Lung (tissue), 12 donors: Measurements from ENCODE around the gene ELAC2. TPM values are rescaled to one million over a fixed set of nuclear protein-coding genes. Genes with fewer than 3 reads are reported as not detected.

Experiments used
- ATAC-seq: fragments of 200-7000 bp; cut with Tn5 transposase; one replicate; pipeline ENCODE4 v1.9.1; 2020; ENCODE audit warnings: moderate number of reproducible peaks; ENCODE audit not compliant: insufficient read depth, low FRiP score
- DNase-seq, 3 donors: peaks; one replicate each; pipeline ENCODE4 v3.0.0-alpha.2; 2013 to 2017
- H3K27ac ChIP-seq, 2 donors: one replicate each; pipeline ENCODE4 v1.5.1; 2013; ENCODE audit warnings: mild to moderate bottlenecking in 2 of 2, moderate library complexity in 2 of 2, control low read depth in 1 of 2, inconsistent platforms in 1 of 2, low read depth in 1 of 2, low read length in 1 of 2
- H3K27me3 ChIP-seq, 3 donors: one replicate each; pipeline ENCODE4 v1.5.1; 2013; ENCODE audit warnings: low read length in 2 of 3; ENCODE audit not compliant: control insufficient read depth in 3 of 3, insufficient read depth in 3 of 3
- H3K36me3 ChIP-seq, 4 donors: one replicate each; pipeline ENCODE4 v1.5.1; 2013; ENCODE audit warnings: low read length in 4 of 4, mild to moderate bottlenecking in 1 of 4, moderate library complexity in 1 of 4; ENCODE audit not compliant: control insufficient read depth in 4 of 4, insufficient read depth in 4 of 4
- H3K4me1 ChIP-seq, 5 donors: one replicate each; pipeline ENCODE4 v1.5.1; 2013; ENCODE audit warnings: low read length in 5 of 5, mild to moderate bottlenecking in 2 of 5, moderate library complexity in 1 of 5; ENCODE audit not compliant: control insufficient read depth in 5 of 5, insufficient read depth in 5 of 5
- H3K4me3 ChIP-seq: one replicate; pipeline ENCODE4 v1.5.1; 2013; ENCODE audit warnings: mild to moderate bottlenecking, control low read depth, moderate library complexity
- H3K9ac ChIP-seq, 2 donors: one replicate each; pipeline ENCODE4 v1.5.1; 2013; ENCODE audit warnings: low read length in 2 of 2, control low read depth in 1 of 2; ENCODE audit not compliant: insufficient read depth in 1 of 2
- H3K9me3 ChIP-seq, 4 donors: one replicate each; pipeline ENCODE4 v1.5.1; 2013; ENCODE audit warnings: low read length in 3 of 4, mild to moderate bottlenecking in 1 of 4, moderate library complexity in 1 of 4; ENCODE audit not compliant: control insufficient read depth in 4 of 4, insufficient read depth in 3 of 4
- CTCF ChIP-seq: IDR thresholded peaks from 2 replicates; pipeline ENCODE4 v1.5.1; 2012; ENCODE audit warnings: mild to moderate bottlenecking; ENCODE audit errors: control extremely low read depth, extremely low read depth
- WGBS, 2 donors: extraction: QIAGEN DNeasy Blood & Tissue Kit; methylation state at CpG; one replicate each; pipeline ENCODE4 v1.1.7; 2013; 5-methylcytosine and 5-hydroxymethylcytosine counted together
- polyA plus RNA-seq, 2 donors: library from polyadenylated mRNA; stranded (reverse); fragments of 200-250 nt; gene quantifications; one replicate each; pipeline ENCODE4 v1.2.1, GENCODE V29; 2013
- total RNA-seq, 2 donors: library from RNA; depleted of rRNA in 1 of 2; stranded (reverse); fragments of >200 nt in 1 of 2; gene quantifications; one replicate each; pipeline ENCODE4 v1.2.1, GENCODE V29; 2014 to 2021
- donor health status: control.
- donor health status: control.
- donor health status: Bipolar disorder and iron deficiency.
- donor health status: healthy.
- donor health status: DM: yes; HTN: yes; CAD: no.

ELAC2 gene
- total and polyA plus RNA-seq, 4 donors: 24.1 to 76.4 (median 45.5) TPM

- H3K4me1 ChIP-seq: peaks cover 0 to under 1% (median 0%) of the 10 kb centered on the region in 5 donors
- 77 to 88% methylated on average over 7 of the region's 7 CpGs for WGBS, 2 donors
Observed at GRCh38 chr17:13010959-13011358, 6.9 kb downstream of the ELAC2 start.

GRCh38 chr17:13008461-13008860 is 9.4 kb downstream of the ELAC2 start:
- H3K9me3 ChIP-seq: no peaks in the 10 kb centered on the region
- no peak for DNase-seq
- H3K27me3 ChIP-seq: no peaks in the 10 kb centered on the region
- TF ChIP-seq CTCF: no peak
- WGBS, 2 donors: 96 to 100% methylated on average over 8 of the region's 8 CpGs
- H3K36me3 ChIP-seq: peaks cover 40 to 46% (median 44%) of the 10 kb centered on the region in 4 donors
- no peak overlapping the region for H3K9ac ChIP-seq
- H3K4me3 ChIP-seq: no peak overlapping the region
- no peaks in the 10 kb centered on the region for H3K4me1 ChIP-seq
- no peak for ATAC-seq
- H3K27ac ChIP-seq: no peak overlapping the region

More at GRCh38 chr17:13010959-13011358, 6.9 kb downstream of the ELAC2 start:
- H3K4me3 ChIP-seq: no peak overlapping the region
- no peaks in the 10 kb centered on the region for H3K27me3 ChIP-seq
- no peak overlapping the region for H3K9ac ChIP-seq
- no peak overlapping the region for H3K27ac ChIP-seq
- no peak for ATAC-seq
- H3K36me3 ChIP-seq: peaks cover 33 to 47% (median 45%) of the 10 kb centered on the region in 4 donors
- DNase-seq: no peak
- no peak for TF ChIP-seq CTCF
- H3K9me3 ChIP-seq: no peaks in the 10 kb centered on the region

GRCh38 chr17:13005530-13005929 is 12.3 kb downstream of the ELAC2 start:
- 93 to 97% methylated on average over 6 of the region's 6 CpGs for WGBS, 2 donors
- ATAC-seq (no peak), DNase-seq (no peak)
- TF ChIP-seq CTCF: no peak
- H3K36me3 ChIP-seq: peaks cover 27 to 50% (median 41%) of the 10 kb centered on the region in 4 donors
- H3K4me1 ChIP-seq: peaks cover 0 to 9% (median 0%) of the 10 kb centered on the region in 5 donors
- H3K4me3 ChIP-seq: no peak overlapping the region
- H3K27me3 ChIP-seq: no peaks in the 10 kb centered on the region
- H3K27ac ChIP-seq: no peak overlapping the region
- no peaks in the 10 kb centered on the region for H3K9me3 ChIP-seq
- no peak overlapping the region for H3K9ac ChIP-seq

- H3K9ac ChIP-seq: no peak overlapping the region
- peaks cover 0 to 9% (median 0%) of the 10 kb centered on the region in 5 donors for H3K4me1 ChIP-seq
- 80 to 84% methylated on average over 4 of the region's 4 CpGs for WGBS, 2 donors
- H3K27me3 ChIP-seq: no peaks in the 10 kb centered on the region
- TF ChIP-seq CTCF: no peak
- ATAC-seq: no peak
- H3K27ac ChIP-seq: no peak overlapping the region
- H3K36me3 ChIP-seq: peaks cover 28 to 56% (median 43%) of the 10 kb centered on the region in 4 donors
- no peaks in the 10 kb centered on the region for H3K9me3 ChIP-seq
- H3K4me3 ChIP-seq: no peak overlapping the region
- no peak for DNase-seq
Observed at GRCh38 chr17:13004336-13004735, 13.5 kb downstream of the ELAC2 start.
